Stimulated activated naive CD8-positive, alpha-beta T cell treated with anti-CD3 and anti-CD28 coated beads, Interleukin-15, Interleukin-2, amounts not matched to agents 100 ng/mL and 50 ng/mL, for 24 hours (primary cell): ENCODE data around the gene IL17RB.

Experiments used
- H3K27ac Mint-ChIP-seq: one replicate; pipeline ENCODE4 v1.8.0; 2021; ENCODE audit warnings: mild to moderate bottlenecking, mixed read lengths
- H3K27me3 Mint-ChIP-seq: one replicate; pipeline ENCODE4 v1.8.0; 2021; ENCODE audit warnings: mixed read lengths
- H3K36me3 Mint-ChIP-seq: one replicate; pipeline ENCODE4 v1.8.0; 2021; ENCODE audit warnings: low read depth, mixed read lengths
- H3K4me1 Mint-ChIP-seq: one replicate; pipeline ENCODE4 v1.8.0; 2021; ENCODE audit warnings: low read depth, mixed read lengths
- H3K4me3 Mint-ChIP-seq: one replicate; pipeline ENCODE4 v1.8.0; 2021; ENCODE audit warnings: mild to moderate bottlenecking, mixed read lengths
- H3K9me3 Mint-ChIP-seq: one replicate; pipeline ENCODE4 v1.8.0; 2021; ENCODE audit warnings: mixed read lengths

Gene IL17RB

GRCh38 chr3:53856964-53857363, 10.6 kb downstream of the IL17RB start:
- Mint-ChIP-seq H3K4me1 (no peaks in the 10 kb centered on the region), H3K36me3 (peaks cover 19% of the 10 kb centered on the region), H3K4me3 (no peak overlapping the region), H3K27me3 (no peaks in the 10 kb centered on the region), H3K9me3 (no peaks in the 10 kb centered on the region), H3K27ac (no peak overlapping the region)

DNA sequence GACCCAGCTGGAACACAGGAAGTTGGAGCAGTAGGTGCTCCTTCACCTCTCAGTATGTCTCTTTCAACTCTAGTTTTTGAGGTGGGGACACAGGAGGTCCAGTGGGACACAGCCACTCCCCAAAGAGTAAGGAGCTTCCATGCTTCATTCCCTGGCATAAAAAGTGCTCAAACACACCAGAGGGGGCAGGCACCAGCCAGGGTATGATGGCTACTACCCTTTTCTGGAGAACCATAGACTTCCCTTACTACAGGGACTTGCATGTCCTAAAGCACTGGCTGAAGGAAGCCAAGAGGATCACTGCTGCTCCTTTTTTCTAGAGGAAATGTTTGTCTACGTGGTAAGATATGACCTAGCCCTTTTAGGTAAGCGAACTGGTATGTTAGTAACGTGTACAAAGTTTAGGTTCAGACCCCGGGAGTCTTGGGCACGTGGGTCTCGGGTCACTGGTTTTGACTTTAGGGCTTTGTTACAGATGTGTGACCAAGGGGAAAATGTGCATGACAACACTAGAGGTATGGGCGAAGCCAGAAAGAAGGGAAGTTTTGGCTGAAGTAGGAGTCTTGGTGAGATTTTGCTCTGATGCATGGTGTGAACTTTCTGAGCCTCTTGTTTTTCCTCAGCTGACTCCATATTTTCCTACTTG, 11.9 kb downstream of the IL17RB start:
- Mint-ChIP-seq H3K27ac (no peak overlapping the region), H3K36me3 (peaks cover 32% of the 10 kb centered on the region), H3K4me3 (no peak overlapping the region), H3K27me3 (no peaks in the 10 kb centered on the region), H3K9me3 (no peaks in the 10 kb centered on the region), H3K4me1 (no peaks in the 10 kb centered on the region)

DNA sequence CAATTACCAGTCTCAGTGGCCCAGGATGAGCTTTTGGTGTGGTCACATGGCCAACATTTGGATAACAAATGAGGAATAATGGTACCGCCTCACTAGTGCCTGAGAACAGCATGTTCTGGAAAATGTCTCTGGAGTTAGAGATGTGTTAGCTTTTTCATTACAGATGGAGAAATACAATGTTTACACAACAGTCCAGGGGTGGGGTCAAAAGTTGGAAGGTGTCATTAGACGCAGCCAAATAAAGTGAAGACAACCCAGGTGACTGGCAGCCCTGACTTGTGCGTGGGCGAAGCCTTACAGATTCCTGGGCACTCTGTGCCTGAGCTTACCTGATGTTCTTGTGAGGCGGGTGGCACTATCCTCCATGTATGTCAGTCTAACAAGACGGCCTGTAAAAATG, 12.8 kb downstream of the IL17RB start:
- no peaks in the 10 kb centered on the region for H3K27me3 Mint-ChIP-seq
- no peaks in the 10 kb centered on the region for H3K4me1 Mint-ChIP-seq
- H3K4me3 Mint-ChIP-seq, result no peak overlapping the region
- H3K36me3 Mint-ChIP-seq, result peaks cover 36% of the 10 kb centered on the region
- H3K27ac Mint-ChIP-seq, result no peak overlapping the region
- no peaks in the 10 kb centered on the region for H3K9me3 Mint-ChIP-seq

DNA sequence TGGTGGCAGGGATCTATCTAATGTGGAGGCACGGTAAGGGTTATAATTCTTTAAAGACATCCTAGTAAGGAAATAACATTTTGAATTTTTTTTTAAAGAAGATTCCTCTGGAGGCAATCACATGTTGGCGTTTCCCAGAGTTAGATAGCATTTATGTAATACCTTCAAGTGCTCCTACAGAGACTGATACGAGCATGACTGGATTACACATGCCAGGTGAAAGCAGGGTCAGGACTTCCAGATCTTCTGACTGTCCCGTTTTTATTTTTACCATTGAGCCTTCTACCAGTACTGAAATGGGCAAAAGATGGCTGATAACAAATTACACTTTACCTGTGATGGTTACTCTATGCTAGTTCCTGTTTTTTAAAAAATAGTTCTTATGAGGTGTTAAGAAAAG, 13.8 kb downstream of the IL17RB start:
- Mint-ChIP-seq H3K27ac (no peak overlapping the region), H3K4me1 (no peaks in the 10 kb centered on the region), H3K4me3 (no peak overlapping the region), H3K27me3 (no peaks in the 10 kb centered on the region), H3K9me3 (no peaks in the 10 kb centered on the region), H3K36me3 (peaks cover 44% of the 10 kb centered on the region)

DNA sequence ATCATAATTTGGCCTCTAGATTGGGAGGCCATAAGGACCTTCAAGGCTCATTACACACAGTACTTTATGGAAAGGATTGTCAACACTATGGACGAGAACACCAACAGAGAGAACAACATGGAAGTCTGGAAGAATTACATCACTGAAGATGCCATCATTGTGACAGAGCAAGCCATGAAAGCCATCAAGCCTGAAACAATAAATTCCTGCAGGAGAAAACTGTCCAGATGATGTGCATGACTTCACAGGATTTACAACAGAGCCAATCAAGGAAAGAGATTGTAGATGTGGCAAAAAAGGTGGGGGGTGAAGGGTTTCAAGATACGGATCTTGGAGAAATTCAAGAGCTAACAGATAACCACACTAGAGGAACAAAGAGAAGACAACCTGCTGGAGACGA, 15.9 kb downstream of the IL17RB start:
- Mint-ChIP-seq H3K27me3 (no peaks in the 10 kb centered on the region), H3K36me3 (peaks cover 49% of the 10 kb centered on the region), H3K9me3 (no peaks in the 10 kb centered on the region), H3K4me1 (no peaks in the 10 kb centered on the region), H3K4me3 (no peak overlapping the region), H3K27ac (no peak overlapping the region)

DNA sequence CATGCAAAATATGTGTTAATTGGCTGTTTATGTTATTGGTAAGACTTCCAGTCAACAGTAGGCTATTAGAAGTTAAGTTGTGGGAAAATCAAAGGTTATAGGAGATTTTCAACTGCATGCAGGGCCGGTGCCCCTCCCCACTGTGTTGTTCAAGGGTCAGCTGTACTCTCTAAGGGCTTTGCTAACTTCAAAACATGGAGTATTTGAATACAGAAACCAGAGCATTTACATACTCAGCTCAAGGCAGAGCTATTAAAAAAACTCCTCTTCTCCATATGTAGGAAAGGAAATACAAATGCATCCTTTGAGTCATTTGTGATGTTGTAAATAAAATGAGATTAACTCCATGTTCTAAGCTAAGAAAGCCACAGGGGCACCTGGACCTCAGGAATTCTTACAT, 16.8 kb downstream of the IL17RB start:
- H3K4me3 Mint-ChIP-seq, result no peak overlapping the region
- H3K4me1 Mint-ChIP-seq, result no peaks in the 10 kb centered on the region
- H3K27ac Mint-ChIP-seq, result no peak overlapping the region
- no peaks in the 10 kb centered on the region for H3K9me3 Mint-ChIP-seq
- no peaks in the 10 kb centered on the region for H3K27me3 Mint-ChIP-seq
- H3K36me3 Mint-ChIP-seq, result peaks cover 57% of the 10 kb centered on the region

DNA sequence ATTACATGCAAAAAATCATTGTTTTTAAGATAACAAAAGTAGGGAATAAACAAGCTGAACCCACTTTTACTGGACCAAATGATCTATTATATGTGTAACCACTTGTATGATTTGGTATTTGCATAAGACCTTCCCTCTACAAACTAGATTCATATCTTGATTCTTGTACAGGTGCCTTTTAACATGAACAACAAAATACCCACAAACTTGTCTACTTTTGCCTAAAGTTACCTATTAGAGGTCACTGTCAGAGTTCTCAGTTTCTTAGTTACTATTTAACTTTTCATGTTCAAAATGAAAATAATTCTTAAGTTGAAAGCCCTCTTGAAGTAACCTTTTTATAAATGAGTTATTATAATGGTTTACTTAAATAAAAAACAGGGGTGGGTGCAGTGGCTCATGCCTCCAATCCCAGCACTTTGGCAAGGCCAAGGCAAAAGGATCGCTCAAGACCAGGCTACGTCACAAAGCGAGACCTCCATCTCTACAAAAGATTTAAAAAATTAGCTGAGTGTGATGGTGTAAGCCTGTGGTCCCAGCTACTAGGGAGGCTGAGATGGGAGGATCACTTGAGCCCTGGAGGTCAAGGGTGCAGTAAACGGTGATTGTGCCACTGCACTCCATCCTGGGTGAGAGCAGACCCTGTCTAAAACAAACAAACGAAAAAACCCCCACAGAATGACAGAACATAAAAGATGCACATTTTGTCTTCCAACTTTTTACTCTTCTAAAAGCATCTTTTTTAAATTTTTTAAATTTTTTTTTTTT, 19.5 kb downstream of the IL17RB start:
- no peak overlapping the region for H3K4me3 Mint-ChIP-seq
- H3K4me1 Mint-ChIP-seq, result no peaks in the 10 kb centered on the region
- H3K27me3 Mint-ChIP-seq, result no peaks in the 10 kb centered on the region
- H3K36me3 Mint-ChIP-seq, result peaks cover 68% of the 10 kb centered on the region
- H3K9me3 Mint-ChIP-seq, result no peaks in the 10 kb centered on the region
- no peak overlapping the region for H3K27ac Mint-ChIP-seq

GRCh38 chr3:53880396-53881345, 34.3 kb downstream of the IL17RB start:
- Mint-ChIP-seq H3K27me3 (no peaks in the 10 kb centered on the region), H3K27ac (peak overlapping the region; percentile 92), H3K36me3 (peaks cover 64% of the 10 kb centered on the region), H3K4me1 (peaks cover 30% of the 10 kb centered on the region), H3K9me3 (no peaks in the 10 kb centered on the region), H3K4me3 (peak overlapping the region; percentile 92)

DNA sequence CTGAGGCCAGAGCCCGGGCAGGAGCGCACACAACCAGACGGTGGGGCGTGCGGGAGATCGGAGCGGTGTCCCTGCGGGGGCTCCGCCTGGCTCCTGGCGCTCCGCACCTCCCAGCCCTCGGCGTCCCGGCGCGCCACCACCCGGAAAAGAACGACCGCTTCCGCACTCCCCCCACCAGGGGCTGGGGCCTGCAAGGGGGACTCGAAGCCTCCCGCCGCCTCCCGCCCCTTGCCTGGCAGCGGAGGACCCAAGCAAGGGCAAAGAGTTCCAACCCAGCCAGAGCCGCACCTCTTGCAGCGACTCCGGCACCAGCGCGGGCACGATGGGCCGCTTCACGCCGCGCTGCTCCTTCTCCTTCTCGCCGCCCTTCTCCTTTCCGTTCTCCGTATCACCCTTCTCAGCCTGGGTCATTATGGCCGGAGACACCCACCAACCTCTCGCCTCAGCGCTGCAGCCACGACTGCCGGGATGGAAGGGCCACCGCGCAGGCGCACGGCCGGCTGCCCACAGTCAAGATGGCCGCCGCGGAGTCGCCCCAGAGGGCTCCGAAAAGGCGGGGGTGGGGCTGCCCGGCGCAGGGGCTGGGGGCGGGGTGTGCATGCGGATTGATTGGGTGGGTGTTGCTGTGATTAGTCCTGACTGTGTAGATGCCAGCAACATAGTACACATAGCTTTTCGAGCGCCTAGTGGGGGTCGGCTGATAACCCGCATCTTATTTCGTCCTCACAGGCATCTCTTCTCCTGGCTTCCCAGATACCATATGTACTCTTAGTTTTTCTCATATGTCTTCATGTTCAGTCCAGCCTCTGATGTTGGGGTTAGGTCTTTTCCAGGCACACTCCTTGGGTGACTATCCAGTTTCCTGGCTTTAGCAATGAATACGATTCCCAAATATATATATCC, 35.6 kb downstream of the IL17RB start, which contains the start of gene ACTR8:
TSS of gene ACTR8 (minus strand) at position 462 of the 903 bp plus-strand sequence. CDS start at position 411, 51 bp downstream.
- Mint-ChIP-seq H3K27me3 (no peaks in the 10 kb centered on the region), H3K4me1 (peaks cover 33% of the 10 kb centered on the region), H3K4me3 (peak within 1 kb of the TSS; percentile 92), H3K36me3 (peaks cover 64% of the 10 kb centered on the region), H3K9me3 (no peaks in the 10 kb centered on the region), H3K27ac (peak within 1 kb of the TSS; percentile 92)

DNA sequence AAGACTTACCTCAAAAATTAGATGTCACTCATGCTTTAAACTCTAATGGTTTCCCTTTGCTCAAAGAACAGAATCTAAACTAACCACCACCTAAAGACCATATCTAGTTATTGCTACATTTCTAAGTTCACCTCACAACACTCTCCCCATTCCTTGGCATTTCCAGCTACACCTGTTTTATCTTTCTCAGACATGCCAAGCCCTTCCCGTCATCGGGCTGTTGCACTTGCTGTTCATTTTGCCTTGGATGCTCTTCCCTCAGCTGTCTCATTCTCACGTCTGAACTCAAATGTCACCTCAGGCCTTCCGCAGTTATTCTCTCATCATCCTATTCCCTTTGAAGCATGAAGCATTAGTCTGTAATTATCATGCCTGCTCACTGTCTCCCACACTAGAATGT, 36.6 kb downstream of the IL17RB start:
- H3K4me1 Mint-ChIP-seq, result peaks cover 42% of the 10 kb centered on the region

GRCh38 chr3:53884623-53885022, 38.3 kb downstream of the IL17RB start:
- Mint-ChIP-seq H3K9me3 (no peaks in the 10 kb centered on the region), H3K27ac (no peak overlapping the region), H3K36me3 (peaks cover 59% of the 10 kb centered on the region), H3K4me3 (no peak overlapping the region), H3K27me3 (no peaks in the 10 kb centered on the region), H3K4me1 (peaks cover 54% of the 10 kb centered on the region)

More for the DNA sequence above, 36.6 kb downstream of the IL17RB start:
- peak overlapping the region; percentile 92 for H3K27ac Mint-ChIP-seq
- no peaks in the 10 kb centered on the region for H3K9me3 Mint-ChIP-seq
- H3K4me3 Mint-ChIP-seq, result peak overlapping the region; percentile 92
- peaks cover 63% of the 10 kb centered on the region for H3K36me3 Mint-ChIP-seq
- H3K27me3 Mint-ChIP-seq, result no peaks in the 10 kb centered on the region

DNA sequence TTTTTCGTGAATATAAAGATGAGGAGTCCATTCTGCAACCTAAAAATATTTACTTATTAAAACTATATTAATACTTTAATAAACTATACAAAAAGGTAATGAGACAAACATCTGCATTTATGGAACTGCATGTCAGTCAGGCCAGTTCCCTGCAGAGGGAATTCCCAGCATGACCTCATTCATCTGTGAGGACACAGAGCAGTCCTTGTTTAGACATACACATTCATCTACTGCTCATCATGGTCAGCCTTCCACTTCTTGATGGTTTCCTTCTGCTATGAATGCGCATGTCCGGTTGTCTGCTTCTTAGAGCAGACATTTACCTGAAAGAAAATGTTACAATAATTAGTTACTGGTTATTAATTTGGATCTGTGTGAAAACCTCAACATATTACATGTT, 38.9 kb downstream of the IL17RB start:
- no peaks in the 10 kb centered on the region for H3K9me3 Mint-ChIP-seq
- peaks cover 53% of the 10 kb centered on the region for H3K36me3 Mint-ChIP-seq
- H3K4me3 Mint-ChIP-seq, result no peak overlapping the region
- H3K4me1 Mint-ChIP-seq, result peaks cover 54% of the 10 kb centered on the region
- no peak overlapping the region for H3K27ac Mint-ChIP-seq
- H3K27me3 Mint-ChIP-seq, result no peaks in the 10 kb centered on the region

DNA sequence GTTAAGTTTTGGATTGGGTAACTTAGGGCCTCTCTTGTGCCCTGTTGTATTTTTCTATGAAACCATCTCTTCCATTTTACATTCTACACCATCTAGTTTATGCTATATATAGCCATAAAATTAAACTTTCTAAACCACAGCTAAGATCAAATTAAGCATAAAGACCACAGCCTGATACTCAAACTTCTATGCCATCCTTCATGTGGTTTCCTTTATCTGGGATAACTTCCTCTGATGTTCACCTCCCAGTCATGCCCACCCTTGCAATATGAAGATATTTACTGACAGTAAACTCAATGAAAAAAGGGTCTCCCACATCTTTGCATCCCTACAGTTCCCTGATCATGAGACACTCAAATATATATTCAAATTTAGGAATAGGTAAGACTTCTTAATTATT, 41.1 kb downstream of the IL17RB start:
- no peaks in the 10 kb centered on the region for H3K9me3 Mint-ChIP-seq
- H3K27ac Mint-ChIP-seq, result peak overlapping the region; percentile 43
- no peak overlapping the region for H3K4me3 Mint-ChIP-seq
- peaks cover 56% of the 10 kb centered on the region for H3K4me1 Mint-ChIP-seq
- H3K27me3 Mint-ChIP-seq, result no peaks in the 10 kb centered on the region
- H3K36me3 Mint-ChIP-seq, result peaks cover 43% of the 10 kb centered on the region

- H3K36me3 Mint-ChIP-seq, result peaks cover 36% of the 10 kb centered on the region
- no peaks in the 10 kb centered on the region for H3K9me3 Mint-ChIP-seq
- peak overlapping the region; percentile 5 for H3K27ac Mint-ChIP-seq
- peaks cover 57% of the 10 kb centered on the region for H3K4me1 Mint-ChIP-seq
- no peak overlapping the region for H3K4me3 Mint-ChIP-seq
- H3K27me3 Mint-ChIP-seq, result no peaks in the 10 kb centered on the region
Measured at GRCh38 chr3:53888232-53888631, 41.9 kb downstream of the IL17RB start.
